BE2C (cell line): Measurements from ENCODE around the gene PADI3.

Experiments
- DNase-seq: peaks from one replicate; pipeline ENCODE4 v3.0.0-alpha.2; 2020
- H3K27me3 ChIP-seq: fragments of 250-450 bp; sonication (Bioruptor Pico); 2 replicates; pipeline ENCODE4 v1.5.1; 2020; ENCODE audit warnings: mild to moderate bottlenecking
- H3K36me3 ChIP-seq: fragments of 250-450 bp; sonication (Bioruptor Pico); 2 replicates; pipeline ENCODE4 v1.5.1; 2020; ENCODE audit warnings: mild to moderate bottlenecking
- H3K4me1 ChIP-seq: fragments of 250-450 bp; sonication (Bioruptor Pico); 2 replicates; pipeline ENCODE4 v1.5.1; 2020
- H3K4me3 ChIP-seq: 2 replicates; pipeline ENCODE4 v1.5.1; 2011; ENCODE audit warnings: low read depth, low read length
- H3K9me3 ChIP-seq: fragments of 250-450 bp; sonication (Bioruptor Pico); 2 replicates; pipeline ENCODE4 v1.5.1; 2020
- CTCF ChIP-seq: IDR thresholded peaks from 2 replicates; pipeline ENCODE4 v1.5.1; 2012; ENCODE audit warnings: mild to moderate bottlenecking, low read depth, low read length

The PADI3 gene

GRCh38 chr1:17217607-17218006 is 31.3 kb upstream of the PADI3 start:
- H3K4me3 ChIP-seq: no peak overlapping the region
- no peak for TF ChIP-seq CTCF
- no peaks in the 10 kb centered on the region for H3K36me3 ChIP-seq
- no peaks in the 10 kb centered on the region for H3K4me1 ChIP-seq
- H3K27me3 ChIP-seq: no peaks in the 10 kb centered on the region
- DNase-seq: no peak
- H3K9me3 ChIP-seq: no peaks in the 10 kb centered on the region

GRCh38 chr1:17218939-17219338 is 30.0 kb upstream of the PADI3 start:
- no peaks in the 10 kb centered on the region for H3K36me3 ChIP-seq
- no peak overlapping the region for H3K4me3 ChIP-seq
- no peak for DNase-seq
- no peaks in the 10 kb centered on the region for H3K4me1 ChIP-seq
- H3K9me3 ChIP-seq: no peaks in the 10 kb centered on the region
- H3K27me3 ChIP-seq: no peaks in the 10 kb centered on the region
- TF ChIP-seq CTCF: no peak

GRCh38 chr1:17220287-17220686 is 28.6 kb upstream of the PADI3 start:
- DNase-seq: no peak
- Histone ChIP-seq H3K4me3 (no peak overlapping the region), H3K27me3 (no peaks in the 10 kb centered on the region), H3K9me3 (no peaks in the 10 kb centered on the region), H3K4me1 (no peaks in the 10 kb centered on the region), H3K36me3 (no peaks in the 10 kb centered on the region)
- TF ChIP-seq CTCF: no peak

- no peak for DNase-seq
- TF ChIP-seq CTCF: no peak
- Histone ChIP-seq H3K27me3 (no peaks in the 10 kb centered on the region), H3K4me3 (no peak overlapping the region), H3K4me1 (no peaks in the 10 kb centered on the region), H3K36me3 (no peaks in the 10 kb centered on the region), H3K9me3 (no peaks in the 10 kb centered on the region)
Measured at GRCh38 chr1:17222557-17222956, 26.3 kb upstream of the PADI3 start.

- no peaks in the 10 kb centered on the region for H3K36me3 ChIP-seq
- no peaks in the 10 kb centered on the region for H3K9me3 ChIP-seq
- no peak overlapping the region for H3K4me3 ChIP-seq
- no peaks in the 10 kb centered on the region for H3K4me1 ChIP-seq
- no peak for TF ChIP-seq CTCF
- DNase-seq: no peak
- no peaks in the 10 kb centered on the region for H3K27me3 ChIP-seq
Measured at GRCh38 chr1:17224434-17224833, 24.5 kb upstream of the PADI3 start.

GRCh38 chr1:17225140-17225539 is 23.8 kb upstream of the PADI3 start:
- no peaks in the 10 kb centered on the region for H3K9me3 ChIP-seq
- DNase-seq: no peak
- H3K36me3 ChIP-seq: no peaks in the 10 kb centered on the region
- no peaks in the 10 kb centered on the region for H3K4me1 ChIP-seq
- no peak overlapping the region for H3K4me3 ChIP-seq
- no peaks in the 10 kb centered on the region for H3K27me3 ChIP-seq
- TF ChIP-seq CTCF: no peak
